ENCODE data around the gene CACNA1S.

DNA sequence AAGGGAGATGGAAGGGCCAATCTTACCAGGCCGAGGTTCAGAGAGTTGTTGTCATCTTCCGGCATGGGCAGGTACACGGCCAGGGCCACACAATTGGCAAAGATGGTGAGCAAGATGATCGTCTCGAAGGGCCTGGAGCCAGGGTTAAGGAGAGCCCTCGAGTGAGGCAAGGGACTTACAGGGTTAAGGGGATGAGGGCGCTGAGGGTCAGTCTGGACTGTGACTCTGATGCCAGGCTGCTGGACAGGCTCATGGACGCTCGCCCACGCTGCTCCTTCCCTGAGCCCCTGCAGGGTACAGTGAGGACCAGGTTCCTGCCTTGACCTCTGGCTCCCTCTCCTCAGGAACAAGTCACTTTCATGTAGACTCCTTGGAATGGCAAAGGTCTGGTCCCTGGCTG lies 2.1 kb downstream of the CACNA1S start:
- TF ChIP-seq, protein P1, sequence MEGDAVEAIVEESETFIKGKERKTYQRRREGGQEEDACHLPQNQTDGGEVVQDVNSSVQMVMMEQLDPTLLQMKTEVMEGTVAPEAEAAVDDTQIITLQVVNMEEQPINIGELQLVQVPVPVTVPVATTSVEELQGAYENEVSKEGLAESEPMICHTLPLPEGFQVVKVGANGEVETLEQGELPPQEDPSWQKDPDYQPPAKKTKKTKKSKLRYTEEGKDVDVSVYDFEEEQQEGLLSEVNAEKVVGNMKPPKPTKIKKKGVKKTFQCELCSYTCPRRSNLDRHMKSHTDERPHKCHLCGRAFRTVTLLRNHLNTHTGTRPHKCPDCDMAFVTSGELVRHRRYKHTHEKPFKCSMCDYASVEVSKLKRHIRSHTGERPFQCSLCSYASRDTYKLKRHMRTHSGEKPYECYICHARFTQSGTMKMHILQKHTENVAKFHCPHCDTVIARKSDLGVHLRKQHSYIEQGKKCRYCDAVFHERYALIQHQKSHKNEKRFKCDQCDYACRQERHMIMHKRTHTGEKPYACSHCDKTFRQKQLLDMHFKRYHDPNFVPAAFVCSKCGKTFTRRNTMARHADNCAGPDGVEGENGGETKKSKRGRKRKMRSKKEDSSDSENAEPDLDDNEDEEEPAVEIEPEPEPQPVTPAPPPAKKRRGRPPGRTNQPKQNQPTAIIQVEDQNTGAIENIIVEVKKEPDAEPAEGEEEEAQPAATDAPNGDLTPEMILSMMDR (IDR thresholded peaks at IDR 0.05; ENCODE audit: insufficient read depth, low read length, poor library complexity, severe bottlenecking): no peak
- no peak for TF ChIP-seq EZH2phosphoT487 (conservative IDR thresholded peaks at IDR 0.05; ENCODE audit: low read length)
